HFF-Myc (cell line): ENCODE results near the gene HIPK2.

Experiments used
- DNase-seq: peaks from one replicate; pipeline ENCODE4 v3.0.0-alpha.2; 2011; ENCODE audit warnings: low read depth; ENCODE audit errors: extremely low read depth
- H3K4me3 ChIP-seq: replicated peaks from 2 replicates; pipeline ENCODE4 v1.5.1; 2011; ENCODE audit warnings: low read depth, mild to moderate bottlenecking, control low read depth, low read length
- TF ChIP-seq, protein P1 (sequence below): IDR thresholded peaks from 2 replicates; pipeline ENCODE4 v1.5.1; 2012; ENCODE audit warnings: mild to moderate bottlenecking, low read depth, low read length, control low read depth; ENCODE audit errors: missing control alignments

The HIPK2 gene

DNA sequence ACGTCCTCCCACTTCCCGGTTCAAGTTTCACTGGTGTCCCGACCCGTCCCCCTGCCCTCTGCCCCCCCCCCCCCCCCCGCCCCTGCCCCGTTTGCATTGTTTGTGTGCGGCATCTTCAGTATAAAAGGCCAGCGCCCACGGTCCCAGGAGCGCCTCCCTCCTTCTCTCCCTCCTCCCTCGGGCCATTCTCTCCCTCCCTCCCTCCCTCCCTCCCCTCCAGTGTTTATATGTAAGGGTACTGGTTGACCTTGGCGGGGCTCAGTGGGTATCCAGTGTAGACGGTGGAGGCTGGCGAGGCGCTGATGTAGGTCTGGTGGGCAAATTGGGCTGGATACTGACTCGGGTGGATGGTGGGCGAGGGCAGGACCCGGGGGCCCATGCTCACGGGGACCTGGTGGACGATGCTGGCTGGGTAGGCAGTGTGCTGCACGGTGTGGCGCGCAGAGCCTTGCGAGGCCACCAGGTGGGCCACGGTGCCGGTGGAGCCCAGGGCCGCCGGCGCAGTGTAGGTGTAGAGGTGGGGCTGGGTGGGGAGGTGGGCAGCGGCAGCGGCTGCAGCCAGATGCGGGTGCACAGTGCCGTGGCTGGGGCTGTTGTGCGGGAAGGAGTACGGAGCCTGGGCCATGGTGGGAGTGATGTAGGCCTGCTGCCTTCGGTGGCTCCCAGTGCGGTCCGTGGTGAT, 205.0 kb downstream of the HIPK2 start:
- H3K4me3 ChIP-seq = no peak overlapping the region
- DNase-seq = no peak
- TF ChIP-seq, protein P1, sequence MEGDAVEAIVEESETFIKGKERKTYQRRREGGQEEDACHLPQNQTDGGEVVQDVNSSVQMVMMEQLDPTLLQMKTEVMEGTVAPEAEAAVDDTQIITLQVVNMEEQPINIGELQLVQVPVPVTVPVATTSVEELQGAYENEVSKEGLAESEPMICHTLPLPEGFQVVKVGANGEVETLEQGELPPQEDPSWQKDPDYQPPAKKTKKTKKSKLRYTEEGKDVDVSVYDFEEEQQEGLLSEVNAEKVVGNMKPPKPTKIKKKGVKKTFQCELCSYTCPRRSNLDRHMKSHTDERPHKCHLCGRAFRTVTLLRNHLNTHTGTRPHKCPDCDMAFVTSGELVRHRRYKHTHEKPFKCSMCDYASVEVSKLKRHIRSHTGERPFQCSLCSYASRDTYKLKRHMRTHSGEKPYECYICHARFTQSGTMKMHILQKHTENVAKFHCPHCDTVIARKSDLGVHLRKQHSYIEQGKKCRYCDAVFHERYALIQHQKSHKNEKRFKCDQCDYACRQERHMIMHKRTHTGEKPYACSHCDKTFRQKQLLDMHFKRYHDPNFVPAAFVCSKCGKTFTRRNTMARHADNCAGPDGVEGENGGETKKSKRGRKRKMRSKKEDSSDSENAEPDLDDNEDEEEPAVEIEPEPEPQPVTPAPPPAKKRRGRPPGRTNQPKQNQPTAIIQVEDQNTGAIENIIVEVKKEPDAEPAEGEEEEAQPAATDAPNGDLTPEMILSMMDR = no peak

DNA sequence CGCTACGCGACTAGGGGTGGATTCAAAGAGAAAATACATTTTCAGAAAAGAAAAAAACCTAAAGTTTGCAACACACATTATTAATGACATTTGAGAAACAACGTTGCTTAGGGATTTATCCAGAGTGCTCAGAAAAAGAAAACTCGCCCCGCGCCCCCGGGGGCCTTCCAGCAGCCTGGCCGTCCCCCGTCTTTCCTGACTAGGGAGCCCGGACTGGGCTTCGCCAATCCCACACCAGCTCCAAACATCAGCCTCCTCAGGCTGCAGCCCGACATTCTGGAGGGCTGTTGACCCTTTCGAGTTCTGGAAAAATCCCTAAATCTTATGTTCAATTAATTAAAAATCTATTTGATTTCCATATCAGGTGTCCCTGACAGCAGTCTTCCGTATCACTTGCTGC, 205.7 kb downstream of the HIPK2 start:
- H3K4me3 ChIP-seq = no peak overlapping the region
- TF ChIP-seq, protein P1 = no peak
- DNase-seq = no peak

DNA sequence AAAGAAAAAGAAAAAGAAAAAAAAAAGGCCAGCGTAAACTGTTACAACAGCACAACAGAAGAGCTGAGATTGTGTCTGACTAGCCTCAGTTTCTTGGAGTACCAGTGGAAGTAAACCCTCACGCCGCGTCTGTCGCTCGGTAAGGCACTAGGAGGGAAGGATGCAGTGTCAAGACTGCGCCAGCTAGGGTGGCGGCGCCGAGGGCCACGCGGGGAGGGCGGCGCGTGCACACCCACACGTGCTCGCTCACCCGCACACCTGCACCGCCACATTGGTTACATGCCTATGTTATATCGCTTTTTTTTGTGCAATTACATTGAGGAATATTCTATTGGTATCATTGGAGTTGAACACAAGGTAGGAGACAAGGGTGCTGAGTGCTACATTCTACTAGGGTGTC, 206.1 kb downstream of the HIPK2 start:
- no peak overlapping the region for H3K4me3 ChIP-seq
- DNase-seq = no peak
- TF ChIP-seq, protein P1 = no peak

DNA sequence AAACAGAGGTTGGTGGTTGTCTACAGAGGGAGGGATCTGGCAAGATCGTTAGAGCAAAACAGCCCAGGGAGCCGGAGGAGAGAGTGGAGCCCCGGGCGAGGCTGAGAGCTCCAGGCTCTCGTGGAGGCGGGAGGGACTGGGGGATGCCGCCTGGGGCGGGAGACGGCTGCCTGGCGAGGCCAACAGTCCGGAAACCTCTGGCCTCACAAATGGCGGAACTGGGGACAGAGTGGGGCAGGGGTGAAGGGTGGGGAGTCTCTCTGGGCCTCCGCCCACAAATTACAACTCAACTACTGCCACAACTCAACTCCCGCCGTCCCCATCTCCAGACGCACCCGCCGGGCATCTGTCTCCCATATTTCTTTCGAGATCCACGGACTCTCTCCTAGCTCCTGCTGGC, 206.6 kb downstream of the HIPK2 start:
- H3K4me3 ChIP-seq = no peak overlapping the region
- no peak for DNase-seq
- TF ChIP-seq, protein P1 = no peak

DNA sequence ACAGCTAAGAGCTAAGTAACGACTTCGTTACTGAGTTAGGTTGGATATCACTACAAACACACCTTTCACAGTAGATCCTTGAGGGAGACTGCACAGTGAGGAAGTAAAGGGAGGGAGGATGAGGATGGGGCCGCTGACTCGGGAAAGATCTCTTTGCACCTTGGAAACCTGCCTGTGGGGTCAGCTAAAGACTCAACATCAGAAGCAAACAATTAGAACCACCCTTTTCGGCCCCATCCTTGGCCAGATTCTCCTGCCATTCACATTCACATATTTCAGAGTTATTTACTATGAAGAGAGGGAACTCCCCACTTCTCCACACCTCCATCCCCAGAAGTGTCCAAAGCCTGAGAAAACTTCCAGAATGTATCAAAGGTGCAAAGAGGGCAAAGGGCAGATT, 207.2 kb downstream of the HIPK2 start:
- no peak for DNase-seq
- H3K4me3 ChIP-seq = no peak overlapping the region
- TF ChIP-seq, protein P1 = no peak

DNA sequence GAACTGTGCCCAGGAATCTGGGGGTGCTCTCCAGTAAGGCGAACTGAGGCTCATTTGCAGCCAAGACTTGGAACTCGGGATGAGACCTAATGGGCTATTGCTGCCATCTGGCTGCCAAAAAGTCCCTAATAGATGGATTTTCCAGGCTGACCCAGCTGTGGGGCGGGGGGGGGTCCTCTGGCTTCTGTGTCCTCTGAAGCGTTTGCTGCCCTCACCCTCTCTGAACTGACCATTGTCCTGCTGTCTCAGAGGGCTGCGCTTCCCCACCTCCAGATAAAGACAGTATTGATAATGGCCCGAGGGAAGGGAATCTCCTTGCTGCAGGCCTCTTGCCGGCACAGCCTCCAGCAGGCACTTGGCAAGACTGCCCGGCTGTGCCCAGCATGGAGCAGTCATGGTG, 207.7 kb downstream of the HIPK2 start:
- no peak for DNase-seq
- TF ChIP-seq, protein P1 = no peak
- no peak overlapping the region for H3K4me3 ChIP-seq
